Activated CD4-positive, alpha-beta T cell treated with anti-CD3 and anti-CD28 coated beads for 36 hours (primary cell): ENCODE measurements around the gene SPECC1. TPM values are rescaled to one million over a fixed set of nuclear protein-coding genes. Genes with fewer than 3 reads are reported as not detected.
A peak's percentile ranks its signal among the peaks of the same experiment; 100 is the strongest.
"Not testable (repeated sequence)": the region's sequence is repeated elsewhere in the genome, so short reads cannot be mapped to it uniquely, and the experiment has no call there.

Experiments
- ATAC-seq: fragments of 200-7000 bp; cut with Tn5 transposase; one replicate; pipeline ENCODE4 v1.10.0; 2021; ENCODE audit warnings: mild to moderate bottlenecking, moderate library complexity
- CTCF ChIA-PET: fragments of 350-600 bp; sonication (Branson Sonifier 250); formaldehyde crosslinking; loops from one replicate; lab custom pipeline; 2021; ENCODE audit warnings: antibody characterized with exemption; lab: Charles Lee
- POLR2A ChIA-PET: fragments of 350-600 bp; sonication (Branson Sonifier 250); formaldehyde crosslinking; loops from one replicate; lab custom pipeline; 2021; ENCODE audit warnings: antibody characterized with exemption, inconsistent platforms; lab: Charles Lee
- DNase-seq: peaks from one replicate; pipeline ENCODE4 v3.0.0-alpha.2; 2020
- H3K27ac Mint-ChIP-seq: one replicate; pipeline ENCODE4 v1.8.0; 2021; ENCODE audit warnings: mixed read lengths
- H3K27me3 Mint-ChIP-seq: one replicate; pipeline ENCODE4 v1.8.0; 2021; ENCODE audit warnings: mixed read lengths
- H3K36me3 Mint-ChIP-seq: one replicate; pipeline ENCODE4 v1.8.0; 2021; ENCODE audit warnings: low read depth, mixed read lengths
- H3K4me1 Mint-ChIP-seq: one replicate; pipeline ENCODE4 v1.8.0; 2021; ENCODE audit warnings: mixed read lengths
- H3K4me3 Mint-ChIP-seq: one replicate; pipeline ENCODE4 v1.8.0; 2021; ENCODE audit warnings: mild to moderate bottlenecking, moderate library complexity, mixed read lengths
- H3K9me3 Mint-ChIP-seq: one replicate; pipeline ENCODE4 v1.8.0; 2021; ENCODE audit warnings: low read depth, mixed read lengths
- intact Hi-C, 2 experiments: fragments of 100-400 bp; cut with DNase I in 1 of 2; cut with micrococcal nuclease in 1 of 2; formaldehyde crosslinking; loops; one replicate each; pipeline versions ENCODE4 v1.14.2 to v1.15.1; 2022 to 2024; cut with DNase I, micrococcal nuclease
- total RNA-seq, 2 experiments: library from RNA; stranded (reverse); gene quantifications; one replicate each; pipeline ENCODE4 v1.2.3, GENCODE V29; 2021

The SPECC1 gene
- total RNA-seq, 2 experiments from 2014 or later = 6.1 to 10.4 TPM

DNA sequence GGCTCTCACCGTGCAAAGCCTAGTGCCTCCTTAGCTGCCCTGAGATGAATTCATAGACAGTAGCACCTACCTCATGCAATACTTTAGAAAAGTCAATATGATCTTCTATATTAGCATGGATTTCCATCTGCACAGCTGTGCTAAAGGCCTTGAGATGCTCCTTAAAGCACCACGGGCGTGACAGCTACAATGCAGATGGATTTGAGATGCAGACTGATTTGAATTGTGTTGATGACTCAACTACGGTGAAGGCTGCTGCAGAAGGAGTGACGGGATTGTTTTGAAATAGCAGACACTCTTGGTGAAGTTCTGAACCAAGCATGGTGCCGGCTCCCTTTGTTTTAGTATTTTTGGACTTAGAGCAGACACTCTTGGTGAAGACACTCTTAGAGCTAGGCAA is 88.2 kb downstream of the SPECC1 start:
- Mint-ChIP-seq H3K9me3 (no peaks in the 10 kb centered on the region), H3K4me3 (no peak overlapping the region), H3K27me3 (peaks cover 1% of the 10 kb centered on the region), H3K4me1 (no peaks in the 10 kb centered on the region), H3K27ac (no peak overlapping the region), H3K36me3 (no peaks in the 10 kb centered on the region)
- CTCF ChIA-PET = interaction anchor here (1.0 kb wide), 1 partner anchor 220 kb away, joined by 3 read pairs; no protein-coding TSS in a partner anchor
- DNase-seq = no peak
- no peak for ATAC-seq
- intact Hi-C loops = no loop called here
- POLR2A ChIA-PET = no interaction called here

GRCh38 chr17:20098314-20098713 is 89.2 kb downstream of the SPECC1 start:
- peaks cover under 1% of the 10 kb centered on the region for H3K27me3 Mint-ChIP-seq
- no peaks in the 10 kb centered on the region for H3K9me3 Mint-ChIP-seq
- DNase-seq (no peak), ATAC-seq (no peak)
- ChIA-PET CTCF (interaction anchor here (1.2 kb wide), 1 partner anchor 105 kb away, joined by 4 read pairs; no protein-coding TSS in a partner anchor), POLR2A (no interaction called here)
- H3K36me3 Mint-ChIP-seq = no peaks in the 10 kb centered on the region
- intact Hi-C loops = no loop called here
- no peak overlapping the region for H3K27ac Mint-ChIP-seq
- H3K4me1 Mint-ChIP-seq = no peaks in the 10 kb centered on the region
- H3K4me3 Mint-ChIP-seq = no peak overlapping the region

DNA sequence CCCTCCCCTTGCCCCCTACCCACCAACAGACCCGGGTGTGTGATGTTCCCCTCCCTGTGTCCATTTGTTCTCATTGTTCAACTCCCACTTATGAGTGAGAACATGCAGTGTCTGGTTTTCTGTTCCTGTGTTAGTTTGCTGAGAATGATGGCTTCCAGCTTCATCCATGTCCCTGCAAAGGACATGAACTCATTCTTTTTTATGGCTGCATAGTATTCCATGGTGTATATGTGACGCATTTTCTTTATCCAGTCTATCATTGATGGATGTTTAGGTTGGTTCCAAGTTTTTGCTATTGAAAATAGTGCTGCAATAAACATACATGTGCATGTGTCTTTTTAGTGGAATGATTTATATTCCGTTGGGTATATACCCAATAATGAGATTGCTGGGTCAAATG is 91.6 kb downstream of the SPECC1 start:
- H3K4me1 Mint-ChIP-seq, H3K4me3 Mint-ChIP-seq, CTCF ChIA-PET, H3K27ac Mint-ChIP-seq, DNase-seq, H3K36me3 Mint-ChIP-seq, H3K9me3 Mint-ChIP-seq, ATAC-seq, H3K27me3 Mint-ChIP-seq, intact Hi-C loops, POLR2A ChIA-PET: not testable (repeated sequence)

GRCh38 chr17:20103454-20104446 is 94.6 kb downstream of the SPECC1 start:
- Mint-ChIP-seq H3K4me3 (no peak overlapping the region), H3K4me1 (peaks cover 8% of the 10 kb centered on the region), H3K27me3 (peaks cover 2% of the 10 kb centered on the region), H3K27ac (no peak overlapping the region), H3K9me3 (no peaks in the 10 kb centered on the region), H3K36me3 (no peaks in the 10 kb centered on the region)
- intact Hi-C loops = no loop called here
- CTCF ChIA-PET = interaction anchor here (0.8 to 1.0 kb wide), 2 partner anchors 11 to 13 kb away, joined by 3 to 5 read pairs; no protein-coding TSS in a partner anchor
- no peak for ATAC-seq
- POLR2A ChIA-PET = no interaction called here
- no peak for DNase-seq

- intact Hi-C loops = no loop called here
- H3K36me3 Mint-ChIP-seq = no peaks in the 10 kb centered on the region
- H3K27ac Mint-ChIP-seq = no peak overlapping the region
- no peaks in the 10 kb centered on the region for H3K9me3 Mint-ChIP-seq
- ChIA-PET CTCF (interaction anchor here (0.9 to 1.0 kb wide), 2 partner anchors 95 to 113 kb away, joined by 3 read pairs; no protein-coding TSS in a partner anchor), POLR2A (no interaction called here)
- ATAC-seq (peak; percentile 16), DNase-seq (peak; percentile 11)
- peaks cover 8% of the 10 kb centered on the region for H3K4me1 Mint-ChIP-seq
- peaks cover 2% of the 10 kb centered on the region for H3K27me3 Mint-ChIP-seq
- H3K4me3 Mint-ChIP-seq = no peak overlapping the region
Measured at GRCh38 chr17:20105539-20106280, 96.6 kb downstream of the SPECC1 start.

- H3K4me3 Mint-ChIP-seq, H3K36me3 Mint-ChIP-seq, H3K4me1 Mint-ChIP-seq, H3K9me3 Mint-ChIP-seq, POLR2A ChIA-PET, DNase-seq, H3K27me3 Mint-ChIP-seq, H3K27ac Mint-ChIP-seq, intact Hi-C loops: not testable (repeated sequence)
- ATAC-seq = peak; percentile 55
- CTCF ChIA-PET = interaction anchor here (0.9 to 1.0 kb wide), 2 partner anchors 96 to 113 kb away, joined by 3 read pairs; no protein-coding TSS in a partner anchor
Measured at GRCh38 chr17:20106446-20106845, 97.3 kb downstream of the SPECC1 start.

- no peaks in the 10 kb centered on the region for H3K36me3 Mint-ChIP-seq
- DNase-seq = no peak
- H3K4me3 Mint-ChIP-seq = no peak overlapping the region
- ATAC-seq = no peak
- H3K27me3 Mint-ChIP-seq = no peaks in the 10 kb centered on the region
- CTCF ChIA-PET = no interaction called here
- no peak overlapping the region for H3K27ac Mint-ChIP-seq
- POLR2A ChIA-PET = no interaction called here
- intact Hi-C loops = no loop called here
- H3K4me1 Mint-ChIP-seq = peaks cover 8% of the 10 kb centered on the region
- no peaks in the 10 kb centered on the region for H3K9me3 Mint-ChIP-seq
Measured at GRCh38 chr17:20109076-20109475, 99.9 kb downstream of the SPECC1 start.

DNA sequence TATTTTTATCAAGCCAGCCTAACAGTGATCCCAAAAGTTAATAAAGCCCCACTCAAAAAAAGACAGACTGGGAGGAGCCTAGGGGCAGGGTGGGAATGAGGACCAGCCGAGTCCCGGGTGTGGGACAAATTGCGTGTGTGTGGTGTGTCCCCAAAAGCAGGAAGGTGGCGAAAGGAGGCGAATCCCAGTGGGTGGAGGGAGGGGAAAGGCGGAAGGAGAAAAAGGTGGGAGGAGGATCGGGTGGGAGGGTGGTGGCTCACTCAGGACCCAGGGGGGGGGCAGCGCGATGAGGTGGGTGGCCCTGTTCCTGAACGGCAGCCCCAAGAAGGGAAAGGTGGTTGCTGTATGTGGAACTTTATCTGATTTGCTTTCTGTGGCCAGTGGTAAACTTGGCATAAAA is 102.4 kb downstream of the SPECC1 start:
- no peak for ATAC-seq
- H3K27ac Mint-ChIP-seq = no peak overlapping the region
- POLR2A ChIA-PET = no interaction called here
- H3K4me1 Mint-ChIP-seq = peaks cover under 1% of the 10 kb centered on the region
- H3K36me3 Mint-ChIP-seq = no peaks in the 10 kb centered on the region
- H3K4me3 Mint-ChIP-seq = no peak overlapping the region
- intact Hi-C loops = no loop called here
- no peaks in the 10 kb centered on the region for H3K9me3 Mint-ChIP-seq
- DNase-seq = no peak
- CTCF ChIA-PET = no interaction called here
- H3K27me3 Mint-ChIP-seq = no peaks in the 10 kb centered on the region

DNA sequence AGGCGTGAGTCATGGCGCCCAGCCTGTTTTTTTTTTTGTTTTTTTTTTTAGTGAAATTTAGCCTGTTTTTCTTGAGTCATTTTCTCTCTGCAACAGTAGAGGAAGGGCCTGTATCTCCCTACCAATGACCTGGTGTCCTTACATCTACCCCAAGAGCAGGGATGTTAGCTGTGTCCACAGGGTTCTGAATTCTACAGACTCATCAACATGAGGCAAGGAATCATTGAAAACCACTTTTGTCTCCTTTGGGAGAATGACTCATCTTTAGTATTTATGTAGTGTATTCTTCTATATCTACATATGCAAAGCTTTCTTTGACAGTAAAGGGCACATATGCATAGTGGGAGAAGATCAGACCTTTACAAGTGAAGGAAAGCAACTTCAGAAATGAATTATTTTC is 105.3 kb downstream of the SPECC1 start:
- no peak for DNase-seq
- Mint-ChIP-seq H3K36me3 (no peaks in the 10 kb centered on the region), H3K9me3 (no peaks in the 10 kb centered on the region), H3K27me3 (no peaks in the 10 kb centered on the region), H3K27ac (no peak overlapping the region), H3K4me1 (no peaks in the 10 kb centered on the region), H3K4me3 (no peak overlapping the region)
- no peak for ATAC-seq
- intact Hi-C loops = no loop called here
- CTCF ChIA-PET = interaction anchor here (0.6 to 1.1 kb wide), 3 partner anchors 10 to 122 kb away, joined by 4 to 5 read pairs (median 4); no protein-coding TSS in a partner anchor
- POLR2A ChIA-PET = no interaction called here

DNA sequence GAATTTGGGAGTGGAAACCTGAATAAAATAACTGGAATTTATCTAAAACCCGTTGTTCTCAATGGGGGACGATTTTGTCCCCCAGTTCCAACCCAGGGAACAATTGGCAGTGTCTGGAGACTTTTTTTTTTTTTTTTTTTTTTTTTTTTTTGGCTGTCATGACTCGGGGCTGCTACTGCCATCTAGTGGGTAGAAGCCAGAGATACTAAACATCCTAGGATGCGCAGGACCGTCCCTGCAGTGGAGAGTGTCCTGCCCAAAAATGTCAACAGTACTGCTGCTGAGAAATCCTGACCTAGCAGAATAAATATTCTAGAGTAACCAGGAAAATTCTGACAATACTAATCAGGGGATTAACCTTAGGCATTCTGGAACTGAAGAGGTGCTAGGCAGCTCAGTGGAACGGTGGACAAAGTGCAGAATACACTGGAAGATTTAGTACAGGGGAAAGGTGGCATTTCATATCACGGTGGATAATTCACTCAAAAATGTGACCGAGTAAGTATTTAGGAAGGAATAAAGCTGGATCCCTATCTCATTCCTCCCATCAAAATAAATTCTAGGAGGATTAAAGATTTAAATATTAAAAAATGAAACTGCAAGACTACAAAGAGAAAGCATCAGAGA is 107.6 kb downstream of the SPECC1 start:
- intact Hi-C loops = loop anchor here (1.0 kb wide), 1 partner anchor 124 kb away; no protein-coding TSS in a partner anchor
- Mint-ChIP-seq H3K27ac (no peak overlapping the region), H3K4me1 (no peaks in the 10 kb centered on the region), H3K9me3 (no peaks in the 10 kb centered on the region), H3K27me3 (no peaks in the 10 kb centered on the region), H3K36me3 (no peaks in the 10 kb centered on the region), H3K4me3 (no peak overlapping the region)
- ATAC-seq (peak; percentile 74), DNase-seq (peak; percentile 69)
- ChIA-PET CTCF (interaction anchor here (0.7 to 2.6 kb wide), 15 partner anchors 9 to 206 kb away, joined by 3 to 39 read pairs (median 3); partner anchors contain the start of gene AKAP10), POLR2A (no interaction called here)

DNA sequence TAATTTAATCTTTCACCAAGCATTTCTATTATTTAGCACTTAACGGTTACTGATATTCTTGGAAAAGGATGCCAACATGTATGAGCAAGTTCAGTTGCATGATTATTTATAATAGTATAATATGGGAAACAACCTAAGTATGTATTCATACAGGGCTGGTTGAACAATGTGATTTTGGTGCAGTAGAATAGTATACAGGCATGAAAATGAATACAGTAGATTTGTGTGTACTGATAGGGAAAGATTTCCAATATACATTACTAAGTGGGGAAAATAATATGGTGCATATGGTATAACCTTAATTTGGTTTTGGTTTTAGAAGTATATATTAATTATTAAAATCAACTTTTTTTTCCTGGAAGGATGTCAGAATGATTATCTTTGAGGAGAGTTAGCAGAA is 109.1 kb downstream of the SPECC1 start:
- Mint-ChIP-seq H3K27ac (no peak overlapping the region), H3K4me1 (no peaks in the 10 kb centered on the region), H3K27me3 (no peaks in the 10 kb centered on the region), H3K9me3 (no peaks in the 10 kb centered on the region), H3K4me3 (no peak overlapping the region), H3K36me3 (no peaks in the 10 kb centered on the region)
- ATAC-seq (no peak), DNase-seq (no peak)
- intact Hi-C loops = no loop called here
- CTCF ChIA-PET = interaction anchor here (1.4 to 2.6 kb wide), 2 partner anchors 45 to 125 kb away, joined by 3 to 39 read pairs; no protein-coding TSS in a partner anchor
- POLR2A ChIA-PET = no interaction called here
